GM12864 (cell line): ENCODE results near the gene CEP41.

Experiments
- DNase-seq: peaks from one replicate; pipeline ENCODE4 v3.0.0-alpha.2; 2011; ENCODE audit warnings: low read depth
- H3K4me3 ChIP-seq: 2 replicates; pipeline ENCODE4 v1.5.1; 2011; ENCODE audit warnings: mild to moderate bottlenecking, low read depth, low read length, control low read depth
- TF ChIP-seq, protein P1 (sequence below): IDR thresholded peaks from 2 replicates; pipeline ENCODE4 v1.5.1; 2011; ENCODE audit warnings: low read depth, mild to moderate bottlenecking, moderate library complexity, low read length, control low read depth, inconsistent platforms; ENCODE audit errors: missing control alignments

The CEP41 gene

DNA sequence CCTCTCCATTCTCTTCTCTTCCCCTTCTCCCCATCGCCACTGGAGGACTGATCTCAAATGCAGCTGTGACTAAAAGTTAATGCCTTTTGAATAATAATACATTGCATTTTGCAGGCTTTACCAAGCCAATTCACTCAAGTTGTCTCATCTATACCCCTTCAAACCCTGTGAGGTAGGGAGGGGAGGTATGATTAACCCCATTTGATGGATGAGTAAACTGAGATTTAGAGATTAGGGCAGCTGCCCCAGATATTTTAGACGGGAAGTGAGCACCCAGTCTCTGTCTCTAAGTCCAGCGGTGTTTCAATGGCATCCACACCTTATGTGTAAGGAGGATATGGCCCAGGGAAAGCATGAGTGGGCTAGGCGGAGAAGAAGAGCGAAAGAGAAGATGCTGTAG lies 95.1 kb downstream of the CEP41 start:
- no peak for DNase-seq
- no peak overlapping the region for H3K4me3 ChIP-seq

DNA sequence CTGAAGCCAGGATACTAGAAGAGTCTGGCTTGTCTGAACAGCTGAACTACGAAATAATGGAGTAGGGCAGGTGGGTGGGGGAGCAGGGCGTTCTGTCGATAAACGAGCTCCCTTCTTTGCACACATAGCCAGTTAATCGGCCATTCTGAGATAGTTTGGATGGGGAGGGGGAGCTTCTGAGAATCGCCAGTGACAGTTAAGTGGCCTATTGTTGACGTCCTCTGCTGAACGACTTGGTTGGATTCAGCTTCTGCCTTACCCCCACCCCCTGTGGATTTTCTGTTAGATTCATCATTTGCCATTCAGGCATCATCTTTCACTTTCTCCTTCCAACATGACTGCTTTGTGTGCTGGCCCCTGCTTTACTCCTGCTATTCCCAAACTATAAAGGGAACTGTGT lies 95.7 kb downstream of the CEP41 start:
- no peak for DNase-seq
- TF ChIP-seq, protein P1, sequence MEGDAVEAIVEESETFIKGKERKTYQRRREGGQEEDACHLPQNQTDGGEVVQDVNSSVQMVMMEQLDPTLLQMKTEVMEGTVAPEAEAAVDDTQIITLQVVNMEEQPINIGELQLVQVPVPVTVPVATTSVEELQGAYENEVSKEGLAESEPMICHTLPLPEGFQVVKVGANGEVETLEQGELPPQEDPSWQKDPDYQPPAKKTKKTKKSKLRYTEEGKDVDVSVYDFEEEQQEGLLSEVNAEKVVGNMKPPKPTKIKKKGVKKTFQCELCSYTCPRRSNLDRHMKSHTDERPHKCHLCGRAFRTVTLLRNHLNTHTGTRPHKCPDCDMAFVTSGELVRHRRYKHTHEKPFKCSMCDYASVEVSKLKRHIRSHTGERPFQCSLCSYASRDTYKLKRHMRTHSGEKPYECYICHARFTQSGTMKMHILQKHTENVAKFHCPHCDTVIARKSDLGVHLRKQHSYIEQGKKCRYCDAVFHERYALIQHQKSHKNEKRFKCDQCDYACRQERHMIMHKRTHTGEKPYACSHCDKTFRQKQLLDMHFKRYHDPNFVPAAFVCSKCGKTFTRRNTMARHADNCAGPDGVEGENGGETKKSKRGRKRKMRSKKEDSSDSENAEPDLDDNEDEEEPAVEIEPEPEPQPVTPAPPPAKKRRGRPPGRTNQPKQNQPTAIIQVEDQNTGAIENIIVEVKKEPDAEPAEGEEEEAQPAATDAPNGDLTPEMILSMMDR: no peak
- no peak overlapping the region for H3K4me3 ChIP-seq

More for the DNA sequence above, 95.1 kb downstream of the CEP41 start:
- TF ChIP-seq, protein P1: no peak

DNA sequence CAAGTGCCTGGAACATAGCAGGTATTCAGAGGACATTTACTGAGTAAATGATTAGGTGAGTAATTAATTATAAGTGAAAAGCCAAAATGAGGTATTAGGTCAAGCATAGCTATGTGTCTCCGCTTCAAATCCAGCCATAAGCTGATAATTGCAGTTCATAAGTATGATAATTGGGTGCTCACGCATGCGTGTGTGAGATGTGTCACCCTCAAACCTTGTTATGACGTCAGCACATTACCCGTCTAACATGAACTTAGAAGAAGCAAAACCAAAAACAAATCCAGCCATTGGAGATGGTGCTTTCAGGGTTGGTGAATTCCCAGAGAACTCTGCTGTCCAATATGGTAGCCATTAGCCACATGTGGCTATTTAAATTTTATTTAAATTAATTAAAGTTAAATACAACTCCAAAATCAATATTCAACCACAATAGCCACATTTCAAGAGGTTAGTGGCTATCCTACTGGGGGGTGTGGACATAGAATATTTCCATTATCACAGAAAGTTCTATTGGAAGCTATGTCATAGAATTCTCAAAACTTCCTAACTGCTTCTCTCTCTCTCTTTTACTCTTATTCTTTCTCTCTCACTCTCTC lies 96.4 kb downstream of the CEP41 start, which contains the start of gene CPA5:
Gene CPA5, plus strand, starts transcription at position 546 of the 596 bp plus-strand sequence. CDS start 1,670 bp downstream, outside the sequence.
- DNase-seq: no peak
- TF ChIP-seq, protein P1: no peak
- no peak within 1 kb of the TSS for H3K4me3 ChIP-seq
